DND-41 (cell line): ENCODE results near the gene DHCR24.

Experiments used
- ATAC-seq: fragments of 200-7000 bp; cut with Tn5 transposase; 3 replicates; pipeline ENCODE4 v1.9.1; 2021; ENCODE audit warnings: low read depth; ENCODE audit not compliant: insufficient read depth
- DNase-seq: peaks from one replicate; pipeline ENCODE4 v3.0.0-alpha.2; 2020
- H2AFZ ChIP-seq: 2 replicates; pipeline ENCODE4 v1.6.0; 2012; ENCODE audit warnings: low read depth, low read length
- H3K27ac ChIP-seq: 2 replicates; pipeline ENCODE4 v1.5.1; 2012; ENCODE audit warnings: low read length, inconsistent platforms
- H3K27me3 ChIP-seq: fragments of 200-600 bp; sonication (generic); 2 replicates; pipeline ENCODE4 v1.6.0; 2012; ENCODE audit warnings: low read length, mild to moderate bottlenecking, inconsistent platforms; ENCODE audit not compliant: insufficient read depth, poor library complexity
- H3K36me3 ChIP-seq: 2 replicates; pipeline ENCODE4 v1.5.1; 2012; ENCODE audit warnings: low read length, inconsistent platforms; ENCODE audit not compliant: insufficient read depth
- H3K4me1 ChIP-seq: 2 replicates; pipeline ENCODE4 v1.5.1; 2012; ENCODE audit warnings: mild to moderate bottlenecking, low read length; ENCODE audit not compliant: insufficient read depth
- H3K4me2 ChIP-seq: 2 replicates; pipeline ENCODE4 v1.6.0; 2012; ENCODE audit warnings: mild to moderate bottlenecking, moderate library complexity, low read length, inconsistent platforms; ENCODE audit not compliant: insufficient read depth
- H3K4me3 ChIP-seq, 2 experiments: fragments of 200-600 bp in 1 of 2; shearing (Covaris generic) in 1 of 2; 2 replicates each; pipeline ENCODE4 v1.5.1; 2012 to 2016; ENCODE audit warnings: inconsistent platforms in 2 of 2, low read length in 2 of 2, mild to moderate bottlenecking in 2 of 2, low read depth in 1 of 2, moderate library complexity in 1 of 2
- H3K79me2 ChIP-seq: 2 replicates; pipeline ENCODE4 v1.6.0; 2012; ENCODE audit warnings: low read length, inconsistent platforms; ENCODE audit not compliant: insufficient read depth
- H3K9ac ChIP-seq: 2 replicates; pipeline ENCODE4 v1.6.0; 2012; ENCODE audit warnings: low read depth, mild to moderate bottlenecking, inconsistent platforms, low read length, moderate library complexity
- H3K9me3 ChIP-seq: 2 replicates; pipeline ENCODE4 v1.5.1; 2012; ENCODE audit warnings: low read length, moderate library complexity, mild to moderate bottlenecking, inconsistent platforms; ENCODE audit not compliant: insufficient read depth, severe bottlenecking
- H4K20me1 ChIP-seq: 2 replicates; pipeline ENCODE4 v1.6.0; 2012; ENCODE audit warnings: low read length; ENCODE audit not compliant: insufficient read depth
- EZH2 ChIP-seq: IDR thresholded peaks from 3 replicates; pipeline ENCODE4 v1.6.1; 2012; ENCODE audit warnings: borderline replicate concordance, low read depth, mild to moderate bottlenecking, moderate library complexity, low read length, inconsistent platforms; ENCODE audit not compliant: severe bottlenecking
- TF ChIP-seq, protein P1 (sequence below): IDR thresholded peaks from 2 replicates; pipeline ENCODE4 v1.5.1; 2012; ENCODE audit warnings: borderline replicate concordance, low read length, moderate library complexity, mild to moderate bottlenecking; ENCODE audit not compliant: poor library complexity, severe bottlenecking; ENCODE audit errors: extremely low read depth

DHCR24 gene

DNA sequence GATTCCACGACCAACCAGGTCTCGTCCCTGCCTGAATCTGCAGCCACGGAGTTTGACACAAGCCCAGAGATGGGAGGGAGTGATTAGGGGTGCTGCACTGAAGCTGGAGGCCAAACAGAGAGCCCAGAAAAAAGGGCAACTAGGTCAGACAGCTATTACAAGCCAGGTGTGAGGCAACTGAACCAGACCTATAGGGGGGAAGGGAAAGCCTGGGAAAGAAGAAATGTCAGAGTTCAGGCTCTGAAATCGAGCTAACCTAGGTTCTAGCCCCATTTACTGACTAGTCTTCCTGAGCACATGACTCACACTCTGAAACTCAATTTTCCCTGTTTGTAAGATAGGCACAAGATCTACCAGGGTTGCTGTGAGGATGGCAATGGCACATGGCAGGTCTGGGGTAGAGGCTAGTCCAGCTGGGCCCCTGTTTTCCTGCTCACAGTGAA lies 1.7 kb downstream of the DHCR24 start:
- no peaks in the 10 kb centered on the region for H3K27me3 ChIP-seq
- H2AFZ ChIP-seq = no peak overlapping the region
- H3K27ac ChIP-seq = peak overlapping the region; percentile 98
- ATAC-seq (no peak), DNase-seq (no peak)
- peaks cover 72% of the 10 kb centered on the region for H3K79me2 ChIP-seq
- H3K4me1 ChIP-seq = peaks cover 58% of the 10 kb centered on the region
- TF ChIP-seq, protein P1, sequence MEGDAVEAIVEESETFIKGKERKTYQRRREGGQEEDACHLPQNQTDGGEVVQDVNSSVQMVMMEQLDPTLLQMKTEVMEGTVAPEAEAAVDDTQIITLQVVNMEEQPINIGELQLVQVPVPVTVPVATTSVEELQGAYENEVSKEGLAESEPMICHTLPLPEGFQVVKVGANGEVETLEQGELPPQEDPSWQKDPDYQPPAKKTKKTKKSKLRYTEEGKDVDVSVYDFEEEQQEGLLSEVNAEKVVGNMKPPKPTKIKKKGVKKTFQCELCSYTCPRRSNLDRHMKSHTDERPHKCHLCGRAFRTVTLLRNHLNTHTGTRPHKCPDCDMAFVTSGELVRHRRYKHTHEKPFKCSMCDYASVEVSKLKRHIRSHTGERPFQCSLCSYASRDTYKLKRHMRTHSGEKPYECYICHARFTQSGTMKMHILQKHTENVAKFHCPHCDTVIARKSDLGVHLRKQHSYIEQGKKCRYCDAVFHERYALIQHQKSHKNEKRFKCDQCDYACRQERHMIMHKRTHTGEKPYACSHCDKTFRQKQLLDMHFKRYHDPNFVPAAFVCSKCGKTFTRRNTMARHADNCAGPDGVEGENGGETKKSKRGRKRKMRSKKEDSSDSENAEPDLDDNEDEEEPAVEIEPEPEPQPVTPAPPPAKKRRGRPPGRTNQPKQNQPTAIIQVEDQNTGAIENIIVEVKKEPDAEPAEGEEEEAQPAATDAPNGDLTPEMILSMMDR = no peak
- TF ChIP-seq EZH2 = no peak
- H3K9me3 ChIP-seq = no peaks in the 10 kb centered on the region
- peaks cover 40% of the 10 kb centered on the region for H4K20me1 ChIP-seq
- H3K4me2 ChIP-seq = peak overlapping the region; percentile 80
- peak overlapping the region; percentile 89 for H3K9ac ChIP-seq
- H3K4me3 ChIP-seq = peak overlapping the region; percentile 86 to 97; a peak in 3 of 4 replicates
- H3K36me3 ChIP-seq = peaks cover 60% of the 10 kb centered on the region

- Histone ChIP-seq H3K79me2 (peaks cover 77% of the 10 kb centered on the region), H3K4me3 (peak overlapping the region in 1 of 2 experiments; percentile 97; a peak in 3 of 4 replicates), H3K4me1 (peaks cover 58% of the 10 kb centered on the region), H4K20me1 (peaks cover 43% of the 10 kb centered on the region), H3K36me3 (peaks cover 65% of the 10 kb centered on the region), H2AFZ (no peak overlapping the region), H3K9ac (peak overlapping the region; percentile 89), H3K27me3 (no peaks in the 10 kb centered on the region), H3K4me2 (peak overlapping the region; percentile 80), H3K9me3 (no peaks in the 10 kb centered on the region), H3K27ac (peak overlapping the region; percentile 98)
- no peak for DNase-seq
- TF ChIP-seq, protein P1 = no peak
- TF ChIP-seq EZH2 = no peak
- ATAC-seq = no peak
These were observed 2.2 kb downstream of the DHCR24 start for GRCh38 chr1:54884768-54885167.

DNA sequence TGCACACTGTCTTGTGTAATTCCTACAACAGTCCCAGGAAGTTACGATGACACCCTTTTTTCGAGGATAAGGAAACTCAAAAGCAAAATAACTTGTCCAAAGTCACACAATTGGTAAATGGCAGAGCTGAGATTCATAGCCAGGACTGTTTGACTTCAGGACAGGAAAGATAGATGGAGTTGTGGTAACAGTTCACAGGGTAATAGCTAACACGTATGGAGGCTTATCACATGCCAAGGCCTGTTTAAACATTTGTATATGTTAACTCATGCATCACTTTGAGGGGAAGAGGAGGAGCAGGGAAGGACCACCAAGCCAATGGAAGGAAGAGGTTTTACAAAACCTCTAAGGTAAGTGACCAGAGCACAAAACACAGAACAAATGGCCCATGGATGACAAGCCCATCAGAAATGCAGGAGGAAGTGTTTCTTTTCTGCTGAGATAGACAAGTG lies 2.8 kb downstream of the DHCR24 start:
- Histone ChIP-seq H3K4me1 (peaks cover 58% of the 10 kb centered on the region), H3K9ac (peak overlapping the region; percentile 89; the same call in 1 of the 2 replicates), H2AFZ (no peak overlapping the region), H3K4me2 (peak overlapping the region; percentile 80), H3K27ac (peak overlapping the region; percentile 98), H3K4me3 (peak overlapping the region in 1 of 2 experiments; percentile 97; a peak in 2 of 4 replicates), H4K20me1 (peaks cover 43% of the 10 kb centered on the region), H3K79me2 (peaks cover 83% of the 10 kb centered on the region), H3K9me3 (no peaks in the 10 kb centered on the region), H3K27me3 (no peaks in the 10 kb centered on the region), H3K36me3 (peaks cover 71% of the 10 kb centered on the region)
- DNase-seq = no peak
- TF ChIP-seq, protein P1 = no peak
- no peak for TF ChIP-seq EZH2
- no peak for ATAC-seq
